Measurements from ENCODE around the gene ASB6. TPM values are rescaled to one million over a fixed set of nuclear protein-coding genes. Genes with fewer than 3 reads are reported as not detected.

Gene ASB6
- total RNA-seq, 2 experiments from 2014 or later, result 13.4 to 15.0 TPM

- Mint-ChIP-seq H3K27me3 (no peaks in the 10 kb centered on the region), H3K36me3 (ENCODE audit: low read depth) (peaks cover 31% of the 10 kb centered on the region), H3K9me3 (ENCODE audit: low read depth) (no peaks in the 10 kb centered on the region), H3K27ac (peak overlapping the region; percentile 2), H3K4me1 (peaks cover 39% of the 10 kb centered on the region), H3K4me3 (no peak overlapping the region)
- DNase-seq (no peak), ATAC-seq (no peak)
- ChIA-PET POLR2A (no interaction called here), CTCF (interaction anchor here (0.5 to 1.2 kb wide), 3 partner anchors 9 to 13 kb away, joined by 3 to 4 read pairs (median 3); partner anchors contain the start of gene C9orf50)
- intact Hi-C loops (cut with DNase I, micrococcal nuclease), result no loop called here
These were observed 8.1 kb downstream of the ASB6 start for GRCh38 chr9:129633848-129634247.

GRCh38 chr9:129633207-129633606, 8.7 kb downstream of the ASB6 start:
- no peak overlapping the region for H3K27ac Mint-ChIP-seq
- no peaks in the 10 kb centered on the region for H3K27me3 Mint-ChIP-seq
- ChIA-PET CTCF (interaction anchor here (0.6 to 0.7 kb wide), 3 partner anchors 8 to 151 kb away, joined by 3 read pairs; partner anchors contain the start of gene C9orf50), POLR2A (no interaction called here)
- no peak overlapping the region for H3K4me3 Mint-ChIP-seq
- peaks cover 43% of the 10 kb centered on the region for H3K4me1 Mint-ChIP-seq
- intact Hi-C loops (cut with DNase I, micrococcal nuclease), result no loop called here
- H3K9me3 Mint-ChIP-seq (ENCODE audit: low read depth), result no peaks in the 10 kb centered on the region
- no peak for DNase-seq
- ATAC-seq, result no peak
- H3K36me3 Mint-ChIP-seq (ENCODE audit: low read depth), result peaks cover 32% of the 10 kb centered on the region

GRCh38 chr9:129632460-129632859, 9.5 kb downstream of the ASB6 start:
- Mint-ChIP-seq H3K36me3 (ENCODE audit: low read depth) (peaks cover 30% of the 10 kb centered on the region), H3K9me3 (ENCODE audit: low read depth) (no peaks in the 10 kb centered on the region), H3K4me3 (no peak overlapping the region), H3K4me1 (peaks cover 46% of the 10 kb centered on the region), H3K27ac (peak overlapping the region; percentile 75), H3K27me3 (no peaks in the 10 kb centered on the region)
- CTCF ChIA-PET, result no interaction called here
- no peak for DNase-seq
- intact Hi-C loops (cut with DNase I, micrococcal nuclease), result no loop called here
- POLR2A ChIA-PET, result no interaction called here
- ATAC-seq, result no peak

GRCh38 chr9:129631674-129632129, 10.2 kb downstream of the ASB6 start:
- H3K4me3 Mint-ChIP-seq, result no peak overlapping the region
- peaks cover 36% of the 10 kb centered on the region for H3K36me3 Mint-ChIP-seq (ENCODE audit: low read depth)
- H3K4me1 Mint-ChIP-seq, result peaks cover 51% of the 10 kb centered on the region
- CTCF ChIA-PET, result interaction anchor here (1.9 to 2.6 kb wide), 2 partner anchors 9 to 12 kb away, joined by 8 to 12 read pairs; no protein-coding TSS in a partner anchor
- intact Hi-C loops (cut with DNase I, micrococcal nuclease), result no loop called here
- POLR2A ChIA-PET, result no interaction called here
- peak overlapping the region; percentile 49 for H3K27ac Mint-ChIP-seq
- DNase-seq (no peak), ATAC-seq (no peak)
- H3K9me3 Mint-ChIP-seq (ENCODE audit: low read depth), result no peaks in the 10 kb centered on the region
- H3K27me3 Mint-ChIP-seq, result no peaks in the 10 kb centered on the region

GRCh38 chr9:129630967-129631673, 10.8 kb downstream of the ASB6 start:
- intact Hi-C loops (cut with DNase I, micrococcal nuclease), result no loop called here
- no peaks in the 10 kb centered on the region for H3K9me3 Mint-ChIP-seq (ENCODE audit: low read depth)
- no peak overlapping the region for H3K4me3 Mint-ChIP-seq
- DNase-seq (peak; percentile 48), ATAC-seq (no peak)
- ChIA-PET CTCF (interaction anchor here (0.5 to 2.6 kb wide), 5 partner anchors 9 to 1775 kb away, joined by 3 to 12 read pairs (median 7); partner anchors contain the start of gene C9orf50), POLR2A (no interaction called here)
- peak overlapping the region; percentile 49 for H3K27ac Mint-ChIP-seq
- H3K4me1 Mint-ChIP-seq, result peaks cover 52% of the 10 kb centered on the region
- no peaks in the 10 kb centered on the region for H3K27me3 Mint-ChIP-seq
- H3K36me3 Mint-ChIP-seq (ENCODE audit: low read depth), result peaks cover 36% of the 10 kb centered on the region

- no peak for ATAC-seq
- H3K36me3 Mint-ChIP-seq (ENCODE audit: low read depth), result peaks cover 31% of the 10 kb centered on the region
- peaks cover 63% of the 10 kb centered on the region for H3K4me1 Mint-ChIP-seq
- ChIA-PET POLR2A (no interaction called here), CTCF (interaction anchor here (1.6 to 2.6 kb wide), 2 partner anchors 11 to 486 kb away, joined by 6 to 12 read pairs; no protein-coding TSS in a partner anchor)
- H3K4me3 Mint-ChIP-seq, result no peak overlapping the region
- DNase-seq, result no peak
- no peaks in the 10 kb centered on the region for H3K27me3 Mint-ChIP-seq
- H3K9me3 Mint-ChIP-seq (ENCODE audit: low read depth), result no peaks in the 10 kb centered on the region
- intact Hi-C loops (cut with DNase I, micrococcal nuclease), result loop anchor here in 1 of 2 experiments (5.0 kb wide), 1 partner anchor 747 kb away; the partner anchor contains the start of genes KYAT1 and LRRC8A
- H3K27ac Mint-ChIP-seq, result peak overlapping the region; percentile 75
These were observed 12.6 kb downstream of the ASB6 start for GRCh38 chr9:129629251-129629820.

- no peak overlapping the region for H3K4me3 Mint-ChIP-seq
- DNase-seq, result no peak
- ChIA-PET POLR2A (no interaction called here), CTCF (no interaction called here)
- peaks cover 31% of the 10 kb centered on the region for H3K36me3 Mint-ChIP-seq (ENCODE audit: low read depth)
- peaks cover 67% of the 10 kb centered on the region for H3K4me1 Mint-ChIP-seq
- no peaks in the 10 kb centered on the region for H3K27me3 Mint-ChIP-seq
- intact Hi-C loops (cut with DNase I, micrococcal nuclease), result loop anchor here in 1 of 2 experiments (5.0 kb wide), 1 partner anchor 746 kb away; the partner anchor contains the start of genes KYAT1 and LRRC8A
- no peak for ATAC-seq
- H3K9me3 Mint-ChIP-seq (ENCODE audit: low read depth), result no peaks in the 10 kb centered on the region
- H3K27ac Mint-ChIP-seq, result peak overlapping the region; percentile 75
These were observed 13.2 kb downstream of the ASB6 start for GRCh38 chr9:129628709-129629108.

GRCh38 chr9:129627556-129628440, 14.2 kb downstream of the ASB6 start:
- no peak for ATAC-seq
- DNase-seq, result no peak
- H3K27me3 Mint-ChIP-seq, result no peaks in the 10 kb centered on the region
- intact Hi-C loops (cut with DNase I, micrococcal nuclease), result loop anchor here (1.0 to 5.0 kb wide), 3 partner anchors 14 to 1305 kb away; partner anchors contain the start of genes COQ4 (in 1 of the 2), KYAT1 (in 1 of the 2), LRRC8A (in 1 of the 2) and TRUB2 (in 1 of the 2)
- POLR2A ChIA-PET, result interaction anchor here (0.6 to 1.4 kb wide), 3 partner anchors 10 to 450 kb away, joined by 3 to 5 read pairs (median 3); no protein-coding TSS in a partner anchor
- CTCF ChIA-PET, result interaction anchor here (0.6 to 8.5 kb wide), 7 partner anchors 12 to 491 kb away, joined by 3 to 96 read pairs (median 3); no protein-coding TSS in a partner anchor
- peaks cover 29% of the 10 kb centered on the region for H3K36me3 Mint-ChIP-seq (ENCODE audit: low read depth)
- peak overlapping the region; percentile 75 for H3K27ac Mint-ChIP-seq
- H3K4me3 Mint-ChIP-seq, result peak overlapping the region; percentile 77
- H3K4me1 Mint-ChIP-seq, result peaks cover 67% of the 10 kb centered on the region
- H3K9me3 Mint-ChIP-seq (ENCODE audit: low read depth), result no peaks in the 10 kb centered on the region

GRCh38 chr9:129626625-129627284, 15.2 kb downstream of the ASB6 start:
- intact Hi-C loops (cut with DNase I, micrococcal nuclease), result loop anchor here (1.0 to 5.0 kb wide), 12 partner anchors 15 to 1304 kb away; partner anchors contain the start of genes ASB6 (in 1 of the 2), COQ4 (in 1 of the 2), DOLPP1 (in 1 of the 2) and KYAT1 (in 1 of the 2)
- ATAC-seq (peak; percentile 31), DNase-seq (peak; percentile 59)
- ChIA-PET CTCF (interaction anchor here (0.6 to 8.5 kb wide), 9 partner anchors 13 to 496 kb away, joined by 3 to 96 read pairs (median 3); no protein-coding TSS in a partner anchor), POLR2A (interaction anchor here (0.6 to 1.4 kb wide), 6 partner anchors 8 to 498 kb away, joined by 3 to 5 read pairs (median 3); no protein-coding TSS in a partner anchor)
- peak overlapping the region; percentile 75 for H3K27ac Mint-ChIP-seq
- no peaks in the 10 kb centered on the region for H3K9me3 Mint-ChIP-seq (ENCODE audit: low read depth)
- H3K4me3 Mint-ChIP-seq, result peak overlapping the region; percentile 77
- H3K36me3 Mint-ChIP-seq (ENCODE audit: low read depth), result peaks cover 22% of the 10 kb centered on the region
- H3K27me3 Mint-ChIP-seq, result no peaks in the 10 kb centered on the region
- H3K4me1 Mint-ChIP-seq, result peaks cover 58% of the 10 kb centered on the region

- no peaks in the 10 kb centered on the region for H3K9me3 Mint-ChIP-seq (ENCODE audit: low read depth)
- peak; percentile 76 for ATAC-seq
- CTCF ChIA-PET, result interaction anchor here (1.1 to 8.5 kb wide), 10 partner anchors 8 to 495 kb away, joined by 4 to 96 read pairs (median 10); no protein-coding TSS in a partner anchor
- peaks cover 4% of the 10 kb centered on the region for H3K27me3 Mint-ChIP-seq
- POLR2A ChIA-PET, result interaction anchor here (0.6 to 1.7 kb wide), 13 partner anchors 8 to 1435 kb away, joined by 3 to 5 read pairs (median 3); partner anchors contain the start of gene CIZ1
- H3K4me3 Mint-ChIP-seq, result peak within 1 kb of the TSS; percentile 77
- intact Hi-C loops (cut with DNase I, micrococcal nuclease), result loop anchor here in 1 of 2 experiments (1.0 to 5.0 kb wide), 11 partner anchors 15 to 1303 kb away; partner anchors contain the start of genes ASB6, COQ4, DOLPP1 and KYAT1
- DNase-seq, result peak; percentile 95
- H3K27ac Mint-ChIP-seq, result peak within 1 kb of the TSS; percentile 93
- H3K36me3 Mint-ChIP-seq (ENCODE audit: low read depth), result peaks cover 17% of the 10 kb centered on the region
- H3K4me1 Mint-ChIP-seq, result peaks cover 52% of the 10 kb centered on the region
These were observed 15.8 kb downstream of the ASB6 start, which contains the start of gene NTMT1 for GRCh38 chr9:129626079-129626624. Gene NTMT1 (plus strand): TSS chr9:129626163. CDS start chr9:129632704, 6,541 bp downstream.

Measured in activated CD4-positive, alpha-beta T cell treated with anti-CD3 and anti-CD28 coated beads for 36 hours (primary cell).